Panc1 (cell line): Measurements from ENCODE around the gene PIK3R6. TPM values are rescaled to one million over a fixed set of nuclear protein-coding genes. Genes with fewer than 3 reads are reported as not detected.

Experiments used
- ATAC-seq: fragments of 200-7000 bp; cut with Tn5 transposase; 2 replicates; pipeline ENCODE4 v1.9.1; 2020; ENCODE audit warnings: mild to moderate bottlenecking, moderate library complexity
- BruUV-seq: library from RNA; stranded (reverse); fragments of 400-500 nt; replicated peaks from 2 replicates; lab custom pipeline; 2021; lab: Mats Ljungman, UMichigan
- CTCF ChIA-PET: fragments of 300-600 bp; sonication (Branson Sonifier 250); formaldehyde crosslinking; loops from one replicate; lab custom pipeline; 2022; ENCODE audit warnings: antibody characterized with exemption; lab: Charles Lee
- POLR2A ChIA-PET: fragments of 300-600 bp; sonication (Branson Sonifier 250); formaldehyde crosslinking; loops from one replicate; lab custom pipeline; 2022; ENCODE audit warnings: antibody characterized with exemption; lab: Charles Lee
- DNase-seq: peaks from one replicate; pipeline ENCODE4 v3.0.0-alpha.2; 2010; ENCODE audit warnings: low read depth, low spot score
- H3K27ac ChIP-seq: 2 replicates; pipeline ENCODE4 v1.5.1; 2011; ENCODE audit warnings: mild to moderate bottlenecking, low read length, inconsistent platforms
- H3K27me3 ChIP-seq: fragments of 200-500 bp; sonication (Bioruptor generic); 2 replicates; pipeline ENCODE4 v1.6.0; 2014; ENCODE audit warnings: low read length, inconsistent platforms; ENCODE audit not compliant: control insufficient read depth, insufficient read depth
- H3K36me3 ChIP-seq: fragments of 200-500 bp; sonication (Bioruptor generic); 2 replicates; pipeline ENCODE4 v1.5.1; 2014; ENCODE audit warnings: inconsistent platforms, mild to moderate bottlenecking, low read length, moderate library complexity; ENCODE audit not compliant: control insufficient read depth, insufficient read depth
- H3K4me1 ChIP-seq: 2 replicates; pipeline ENCODE4 v1.5.1; 2011; ENCODE audit warnings: inconsistent platforms, mild to moderate bottlenecking, low read length, moderate library complexity; ENCODE audit not compliant: control insufficient read depth, insufficient read depth
- H3K4me3 ChIP-seq, 2 experiments: 2 replicates each; pipeline ENCODE4 v1.5.1; 2011 to 2012; ENCODE audit warnings: low read depth in 2 of 2, low read length in 2 of 2, mild to moderate bottlenecking in 2 of 2, inconsistent platforms in 1 of 2, moderate library complexity in 1 of 2
- H3K9me3 ChIP-seq: fragments of 200-500 bp; sonication (Bioruptor generic); 2 replicates; pipeline ENCODE4 v1.5.1; 2014; ENCODE audit warnings: low read depth, mild to moderate bottlenecking, inconsistent platforms, low read length, moderate library complexity; ENCODE audit not compliant: control insufficient read depth, insufficient read depth
- CTCF ChIP-seq: fragments of 450-650 bp; IDR thresholded peaks from 2 replicates; pipeline ENCODE4 v1.5.1; 2017; ENCODE audit warnings: mild to moderate bottlenecking
- POLR2AphosphoS5 ChIP-seq: IDR thresholded peaks from 2 replicates; pipeline ENCODE4 v1.6.1; 2012; ENCODE audit warnings: mild to moderate bottlenecking, low read depth, low read length, moderate library complexity
- REST ChIP-seq, 2 experiments: IDR thresholded peaks; 2 replicates each; pipeline ENCODE4 v1.6.1; 2011 to 2012; ENCODE audit warnings: low read depth in 2 of 2, control low read depth in 1 of 2, low read length in 1 of 2, mild to moderate bottlenecking in 1 of 2, moderate library complexity in 1 of 2; ENCODE audit not compliant: insufficient read depth in 1 of 2
- SIN3A ChIP-seq: IDR thresholded peaks from 2 replicates; pipeline ENCODE4 v1.6.1; 2012; ENCODE audit warnings: low read depth, mild to moderate bottlenecking, low read length, moderate library complexity, borderline replicate concordance; ENCODE audit not compliant: insufficient read depth
- TCF7L2 ChIP-seq: IDR thresholded peaks from 2 replicates; pipeline ENCODE4 v1.6.1; 2011; ENCODE audit warnings: mild to moderate bottlenecking, low read depth, low read length, inconsistent platforms
- in situ Hi-C: cut with HindIII; loops from 2 replicates; pipeline ENCODE4 v1.10.0; 2016; ENCODE audit warnings: low sequenced_read_pairs, low pct_unique_long_range_greater_than_20kb
- intact Hi-C: fragments of 100-400 bp; cut with micrococcal nuclease; formaldehyde crosslinking; loops from one replicate; pipeline ENCODE4 v1.10.0; 2022; ENCODE audit not compliant: unreplicated experiment
- total RNA-seq: library from RNA; stranded (reverse); gene quantifications from one replicate; pipeline ENCODE4 v1.2.1, GENCODE V29; 2021; ENCODE audit not compliant: unreplicated experiment

PIK3R6 gene
- total RNA-seq, 1 experiment from 2014 or later: not detected

- no peaks in the 10 kb centered on the region for H3K36me3 ChIP-seq
- CTCF ChIA-PET: no interaction called here
- BruUV-seq: no TSS peak
- POLR2A ChIA-PET: interaction anchor here (0.6 kb wide), 1 partner anchor 46 kb away, joined by 5 read pairs; no protein-coding TSS in a partner anchor
- ATAC-seq (no peak), DNase-seq (no peak)
- intact Hi-C loops: no loop called here
- H3K27me3 ChIP-seq: 0 out of 2 replicates have a peak, but pooled peaks cover 2% of the 10 kb centered on the region
- H3K4me3 ChIP-seq: no peak overlapping the region
- H3K4me1 ChIP-seq: no peaks in the 10 kb centered on the region
- H3K9me3 ChIP-seq: no peaks in the 10 kb centered on the region
- H3K27ac ChIP-seq: no peak overlapping the region
- TF ChIP-seq TCF7L2 (no peak), CTCF (no peak), POLR2AphosphoS5 (no peak), SIN3A (no peak), REST (IDR thresholded peaks at IDR 0.05; ENCODE audit: insufficient read depth in 1 of 2, low read depth in 2 of 2, low read length in 1 of 2) (no peak)
- in situ Hi-C loops: no loop called here
Measured at GRCh38 chr17:8791910-8792270, 75.6 kb downstream of the PIK3R6 start.

- TF ChIP-seq SIN3A (no peak), POLR2AphosphoS5 (no peak), CTCF (no peak), TCF7L2 (no peak), REST (IDR thresholded peaks at IDR 0.05; ENCODE audit: insufficient read depth in 1 of 2, low read depth in 2 of 2, low read length in 1 of 2) (no peak)
- in situ Hi-C loops (no loop called here), intact Hi-C loops (no loop called here)
- Histone ChIP-seq H3K36me3 (no peaks in the 10 kb centered on the region), H3K4me1 (no peaks in the 10 kb centered on the region), H3K9me3 (no peaks in the 10 kb centered on the region), H3K27me3 (0 out of 2 replicates have a peak, but pooled peaks cover 2% of the 10 kb centered on the region), H3K4me3 (no peak overlapping the region), H3K27ac (no peak overlapping the region)
- ChIA-PET POLR2A (no interaction called here), CTCF (no interaction called here)
- DNase-seq (no peak), ATAC-seq (no peak)
- no TSS peak for BruUV-seq
Measured at GRCh38 chr17:8791248-8791909, 76.1 kb downstream of the PIK3R6 start.
